Muscle layer of duodenum (tissue), 2 donors: ENCODE data around the gene MPST.

Experiments used
- H3K27ac ChIP-seq: one replicate; pipeline ENCODE4 v1.7.0; 2013; ENCODE audit warnings: mild to moderate bottlenecking, low read length
- H3K27me3 ChIP-seq: one replicate; pipeline ENCODE4 v1.7.0; 2013; ENCODE audit warnings: low read depth, mild to moderate bottlenecking, control low read depth, low read length
- H3K36me3 ChIP-seq, 2 donors: one replicate each; pipeline ENCODE4 v1.7.0; 2013; ENCODE audit warnings: low read length in 2 of 2, control low read depth in 1 of 2, mild to moderate bottlenecking in 1 of 2; ENCODE audit not compliant: insufficient read depth in 2 of 2, control insufficient read depth in 1 of 2
- H3K4me1 ChIP-seq, 2 donors: one replicate each; pipeline ENCODE4 v1.7.0; 2013; ENCODE audit warnings: low read length in 2 of 2, mild to moderate bottlenecking in 2 of 2, control low read depth in 1 of 2, moderate library complexity in 1 of 2; ENCODE audit not compliant: insufficient read depth in 2 of 2, control insufficient read depth in 1 of 2
- H3K4me3 ChIP-seq, 2 donors: one replicate each; pipeline ENCODE4 v1.7.0; 2013; ENCODE audit warnings: low read length in 2 of 2, low read depth in 1 of 2, mild to moderate bottlenecking in 1 of 2
- H3K9me3 ChIP-seq, 2 donors: one replicate each; pipeline ENCODE4 v1.7.0; 2013; ENCODE audit warnings: low read length in 2 of 2, control low read depth in 1 of 2, mild to moderate bottlenecking in 1 of 2; ENCODE audit not compliant: control insufficient read depth in 1 of 2
- donor health status: healthy.

MPST gene

GRCh38 chr22:37016134-37016910 is 3.2 kb upstream of the MPST start:
- Histone ChIP-seq H3K4me1 (peaks cover 13 to 50% of the 10 kb centered on the region in 2 donors), H3K27ac (peak overlapping the region; percentile 23), H3K27me3 (no peaks in the 10 kb centered on the region), H3K36me3 (no peaks in the 10 kb centered on the region), H3K4me3 (no peak overlapping the region), H3K9me3 (no peaks in the 10 kb centered on the region)

GRCh38 chr22:37017356-37017755 is 2.2 kb upstream of the MPST start:
- H3K4me1 ChIP-seq: peaks cover 14 to 53% of the 10 kb centered on the region in 2 donors
- peak overlapping the region; percentile 57 to 79 for H3K4me3 ChIP-seq
- H3K27ac ChIP-seq: peak overlapping the region; percentile 23

GRCh38 chr22:37018086-37018814 is 1.3 kb upstream of the MPST start:
- Histone ChIP-seq H3K9me3 (no peaks in the 10 kb centered on the region), H3K36me3 (no peaks in the 10 kb centered on the region), H3K27ac (peak overlapping the region; percentile 39), H3K4me3 (peak overlapping the region; percentile 57 to 79), H3K4me1 (peaks cover 19 to 53% of the 10 kb centered on the region in 2 donors), H3K27me3 (no peaks in the 10 kb centered on the region)

More at GRCh38 chr22:37017356-37017755, 2.2 kb upstream of the MPST start:
- H3K27me3 ChIP-seq: no peaks in the 10 kb centered on the region
- no peaks in the 10 kb centered on the region for H3K36me3 ChIP-seq
- H3K9me3 ChIP-seq: no peaks in the 10 kb centered on the region

GRCh38 chr22:37018815-37019308 is 680 bp upstream of the MPST start:
- Histone ChIP-seq H3K4me1 (peaks cover 19 to 53% of the 10 kb centered on the region in 2 donors), H3K4me3 (peak overlapping the region; percentile 57 to 79), H3K9me3 (no peaks in the 10 kb centered on the region), H3K27me3 (no peaks in the 10 kb centered on the region), H3K36me3 (peaks cover 0 to 1% of the 10 kb centered on the region in 2 donors), H3K27ac (peak overlapping the region; percentile 39)

GRCh38 chr22:37020192-37020479 is 594 bp downstream of the MPST start:
- H3K4me1 ChIP-seq: peaks cover 16 to 44% of the 10 kb centered on the region in 2 donors
- H3K27ac ChIP-seq: peak overlapping the region; percentile 75
- no peaks in the 10 kb centered on the region for H3K27me3 ChIP-seq
- no peaks in the 10 kb centered on the region for H3K9me3 ChIP-seq
- H3K4me3 ChIP-seq: peak overlapping the region; percentile 84 to 96
- H3K36me3 ChIP-seq: peaks cover 0 to 13% of the 10 kb centered on the region in 2 donors

- no peaks in the 10 kb centered on the region for H3K9me3 ChIP-seq
- peaks cover 13 to 43% of the 10 kb centered on the region in 2 donors for H3K4me1 ChIP-seq
- no peak overlapping the region for H3K4me3 ChIP-seq
- H3K27ac ChIP-seq: no peak overlapping the region
- H3K27me3 ChIP-seq: no peaks in the 10 kb centered on the region
- peaks cover 6 to 19% of the 10 kb centered on the region in 2 donors for H3K36me3 ChIP-seq
Observed at GRCh38 chr22:37021041-37021440, 1.5 kb downstream of the MPST start.

GRCh38 chr22:37021710-37022482 is 2.4 kb downstream of the MPST start:
- Histone ChIP-seq H3K27ac (peak overlapping the region; percentile 8), H3K4me1 (peaks cover 13 to 36% of the 10 kb centered on the region in 2 donors), H3K4me3 (no peak overlapping the region), H3K36me3 (peaks cover 11 to 28% of the 10 kb centered on the region in 2 donors), H3K27me3 (no peaks in the 10 kb centered on the region), H3K9me3 (no peaks in the 10 kb centered on the region)

GRCh38 chr22:37022483-37023337 is 3.2 kb downstream of the MPST start:
- peak overlapping the region; percentile 8 for H3K27ac ChIP-seq
- H3K27me3 ChIP-seq: no peaks in the 10 kb centered on the region
- H3K36me3 ChIP-seq: peaks cover 16 to 36% of the 10 kb centered on the region in 2 donors
- H3K9me3 ChIP-seq: no peaks in the 10 kb centered on the region
- peaks cover 8 to 28% of the 10 kb centered on the region in 2 donors for H3K4me1 ChIP-seq
- no peak overlapping the region for H3K4me3 ChIP-seq

GRCh38 chr22:37023743-37024338 is 4.3 kb downstream of the MPST start:
- Histone ChIP-seq H3K9me3 (no peaks in the 10 kb centered on the region), H3K36me3 (peaks cover 18 to 42% of the 10 kb centered on the region in 2 donors), H3K27ac (peak overlapping the region; percentile 29), H3K27me3 (no peaks in the 10 kb centered on the region), H3K4me1 (peaks cover 6 to 18% of the 10 kb centered on the region in 2 donors), H3K4me3 (no peak overlapping the region)
